WTC11 (cell line): ENCODE data around the gene PDE4A. TPM values are rescaled to one million over a fixed set of nuclear protein-coding genes. Genes with fewer than 3 reads are reported as not detected.

Source experiments
- ATAC-seq: fragments of 200-7000 bp; cut with Tn5 transposase; 2 replicates; pipeline ENCODE4 v1.10.0; 2021; ENCODE audit warnings: mild to moderate bottlenecking, moderate library complexity
- CTCF ChIA-PET: fragments of 300-600 bp; sonication (Branson Sonifier 250); formaldehyde crosslinking; loops from one replicate; lab custom pipeline; 2021; ENCODE audit warnings: antibody characterized with exemption; lab: Charles Lee
- POLR2A ChIA-PET: fragments of 350-600 bp; sonication (Branson Sonifier 250); formaldehyde crosslinking; loops from one replicate; lab custom pipeline; 2021; ENCODE audit warnings: antibody characterized with exemption; lab: Charles Lee
- DNase-seq: peaks from one replicate; pipeline ENCODE4 v3.0.0; 2021; ENCODE audit warnings: low spot score
- H3K27ac Mint-ChIP-seq: 2 replicates; pipeline ENCODE4 v1.8.0; 2021; ENCODE audit warnings: mixed read lengths
- H3K27me3 Mint-ChIP-seq: 2 replicates; pipeline ENCODE4 v1.8.0; 2021; ENCODE audit warnings: low read depth, mild to moderate bottlenecking, moderate library complexity, mixed read lengths
- H3K36me3 Mint-ChIP-seq: 2 replicates; pipeline ENCODE4 v1.8.0; 2021; ENCODE audit warnings: mixed read lengths
- H3K4me1 Mint-ChIP-seq: 2 replicates; pipeline ENCODE4 v1.8.0; 2022; ENCODE audit warnings: mixed read lengths
- H3K4me3 Mint-ChIP-seq: 2 replicates; pipeline ENCODE4 v1.8.0; 2021; ENCODE audit warnings: mild to moderate bottlenecking, moderate library complexity, mixed read lengths
- H3K9me3 Mint-ChIP-seq: 2 replicates; pipeline ENCODE4 v1.8.0; 2021; ENCODE audit warnings: mixed read lengths
- JAZF1 ChIP-seq: fragments of 250-450 bp; sonication (Bioruptor Pico); IDR thresholded peaks from 2 replicates; pipeline ENCODE4 v1.9.0; 2021; ENCODE audit warnings: moderate library complexity, mild to moderate bottlenecking, inconsistent platforms
- KAT7 ChIP-seq: sonication (generic); formaldehyde crosslinking; IDR thresholded peaks from 2 replicates; pipeline ENCODE4 v1.8.1; 2023; ENCODE audit warnings: missing genetic modification reagents, mild to moderate bottlenecking, borderline replicate concordance
- SP1 ChIP-seq: sonication (generic); formaldehyde crosslinking; conservative IDR thresholded peaks from 2 replicates; pipeline ENCODE4 v1.8.1; 2022; ENCODE audit warnings: missing genetic modification reagents
- ZNF263 ChIP-seq: sonication (generic); formaldehyde crosslinking; IDR thresholded peaks from 2 replicates; pipeline ENCODE4 v1.8.1; 2022; ENCODE audit warnings: low read depth, mild to moderate bottlenecking, moderate library complexity, missing genetic modification reagents
- ZNF671 ChIP-seq: fragments of 250-450 bp; sonication (Bioruptor Pico); IDR thresholded peaks from 2 replicates; pipeline ENCODE4 v1.8.0; 2021; ENCODE audit warnings: mild to moderate bottlenecking
- total RNA-seq: library from RNA; stranded (reverse); gene quantifications from 3 replicates; pipeline ENCODE4 v1.2.3, GENCODE V29; 2021
- TF ChIP-seq, protein P1 (sequence below): sonication (generic); formaldehyde crosslinking; IDR thresholded peaks from 2 replicates; pipeline ENCODE4 v1.8.0; 2023; ENCODE audit warnings: mild to moderate bottlenecking, missing genetic modification reagents
- TF ChIP-seq, protein P2 (sequence below): sonication (generic); formaldehyde crosslinking; IDR thresholded peaks from 2 replicates; pipeline ENCODE4 v1.8.1; 2023; ENCODE audit warnings: mild to moderate bottlenecking, missing genetic modification reagents
- TF ChIP-seq, protein P3 (sequence below): sonication (generic); formaldehyde crosslinking; IDR thresholded peaks from 2 replicates; pipeline ENCODE4 v1.8.0; 2023; ENCODE audit warnings: missing genetic modification reagents, mild to moderate bottlenecking, borderline replicate concordance
- TF ChIP-seq, protein P4 (sequence below): sonication (generic); formaldehyde crosslinking; IDR thresholded peaks from 2 replicates; pipeline ENCODE4 v1.8.0; 2022; ENCODE audit warnings: mild to moderate bottlenecking, missing genetic modification reagents
- TF ChIP-seq, protein P5 (sequence below): sonication (generic); formaldehyde crosslinking; IDR thresholded peaks from 2 replicates; pipeline ENCODE4 v1.8.0; 2022; ENCODE audit warnings: mild to moderate bottlenecking, missing genetic modification reagents

PDE4A gene
- total RNA-seq, 1 experiment from 2014 or later: 5.9 TPM

DNA sequence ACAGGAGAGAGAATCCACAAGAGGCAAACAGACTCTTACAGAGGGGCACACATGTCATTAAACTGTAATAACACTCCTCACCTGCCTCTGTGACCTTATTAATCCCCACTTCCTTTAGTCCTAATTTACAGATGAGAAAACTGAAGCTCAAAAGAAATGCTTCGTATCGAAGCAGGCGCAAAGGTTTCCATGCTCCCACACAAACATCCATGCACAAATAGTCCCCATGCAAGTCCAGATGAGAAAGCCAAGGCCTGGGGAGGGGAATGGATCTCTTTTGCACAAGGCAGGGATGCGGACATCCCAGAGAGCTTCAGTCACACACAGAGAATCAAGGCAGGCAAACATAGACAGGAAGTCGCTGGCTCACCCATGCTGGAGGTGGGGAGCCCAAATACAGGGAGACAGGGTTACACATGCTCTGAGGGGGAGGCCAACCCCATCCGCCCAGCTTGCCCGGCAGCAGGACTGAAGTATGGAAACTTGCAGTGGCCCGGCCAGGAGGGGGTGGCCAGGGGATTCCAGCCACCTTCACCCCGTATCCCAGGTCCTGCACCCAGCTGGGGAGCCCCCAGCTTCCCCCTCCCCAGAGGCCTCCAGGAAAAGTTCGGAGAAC lies 96.4 kb downstream of the PDE4A start (continued):
- TF ChIP-seq, protein P1, sequence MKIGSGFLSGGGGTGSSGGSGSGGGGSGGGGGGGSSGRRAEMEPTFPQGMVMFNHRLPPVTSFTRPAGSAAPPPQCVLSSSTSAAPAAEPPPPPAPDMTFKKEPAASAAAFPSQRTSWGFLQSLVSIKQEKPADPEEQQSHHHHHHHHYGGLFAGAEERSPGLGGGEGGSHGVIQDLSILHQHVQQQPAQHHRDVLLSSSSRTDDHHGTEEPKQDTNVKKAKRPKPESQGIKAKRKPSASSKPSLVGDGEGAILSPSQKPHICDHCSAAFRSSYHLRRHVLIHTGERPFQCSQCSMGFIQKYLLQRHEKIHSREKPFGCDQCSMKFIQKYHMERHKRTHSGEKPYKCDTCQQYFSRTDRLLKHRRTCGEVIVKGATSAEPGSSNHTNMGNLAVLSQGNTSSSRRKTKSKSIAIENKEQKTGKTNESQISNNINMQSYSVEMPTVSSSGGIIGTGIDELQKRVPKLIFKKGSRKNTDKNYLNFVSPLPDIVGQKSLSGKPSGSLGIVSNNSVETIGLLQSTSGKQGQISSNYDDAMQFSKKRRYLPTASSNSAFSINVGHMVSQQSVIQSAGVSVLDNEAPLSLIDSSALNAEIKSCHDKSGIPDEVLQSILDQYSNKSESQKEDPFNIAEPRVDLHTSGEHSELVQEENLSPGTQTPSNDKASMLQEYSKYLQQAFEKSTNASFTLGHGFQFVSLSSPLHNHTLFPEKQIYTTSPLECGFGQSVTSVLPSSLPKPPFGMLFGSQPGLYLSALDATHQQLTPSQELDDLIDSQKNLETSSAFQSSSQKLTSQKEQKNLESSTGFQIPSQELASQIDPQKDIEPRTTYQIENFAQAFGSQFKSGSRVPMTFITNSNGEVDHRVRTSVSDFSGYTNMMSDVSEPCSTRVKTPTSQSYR (CRISPR knock-in tag): no peak
- no peak for TF ChIP-seq ZNF671 (CRISPR knock-in tag)
- TF ChIP-seq, protein P2, sequence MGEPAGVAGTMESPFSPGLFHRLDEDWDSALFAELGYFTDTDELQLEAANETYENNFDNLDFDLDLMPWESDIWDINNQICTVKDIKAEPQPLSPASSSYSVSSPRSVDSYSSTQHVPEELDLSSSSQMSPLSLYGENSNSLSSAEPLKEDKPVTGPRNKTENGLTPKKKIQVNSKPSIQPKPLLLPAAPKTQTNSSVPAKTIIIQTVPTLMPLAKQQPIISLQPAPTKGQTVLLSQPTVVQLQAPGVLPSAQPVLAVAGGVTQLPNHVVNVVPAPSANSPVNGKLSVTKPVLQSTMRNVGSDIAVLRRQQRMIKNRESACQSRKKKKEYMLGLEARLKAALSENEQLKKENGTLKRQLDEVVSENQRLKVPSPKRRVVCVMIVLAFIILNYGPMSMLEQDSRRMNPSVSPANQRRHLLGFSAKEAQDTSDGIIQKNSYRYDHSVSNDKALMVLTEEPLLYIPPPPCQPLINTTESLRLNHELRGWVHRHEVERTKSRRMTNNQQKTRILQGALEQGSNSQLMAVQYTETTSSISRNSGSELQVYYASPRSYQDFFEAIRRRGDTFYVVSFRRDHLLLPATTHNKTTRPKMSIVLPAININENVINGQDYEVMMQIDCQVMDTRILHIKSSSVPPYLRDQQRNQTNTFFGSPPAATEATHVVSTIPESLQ: no peak
- TF ChIP-seq, protein P3, sequence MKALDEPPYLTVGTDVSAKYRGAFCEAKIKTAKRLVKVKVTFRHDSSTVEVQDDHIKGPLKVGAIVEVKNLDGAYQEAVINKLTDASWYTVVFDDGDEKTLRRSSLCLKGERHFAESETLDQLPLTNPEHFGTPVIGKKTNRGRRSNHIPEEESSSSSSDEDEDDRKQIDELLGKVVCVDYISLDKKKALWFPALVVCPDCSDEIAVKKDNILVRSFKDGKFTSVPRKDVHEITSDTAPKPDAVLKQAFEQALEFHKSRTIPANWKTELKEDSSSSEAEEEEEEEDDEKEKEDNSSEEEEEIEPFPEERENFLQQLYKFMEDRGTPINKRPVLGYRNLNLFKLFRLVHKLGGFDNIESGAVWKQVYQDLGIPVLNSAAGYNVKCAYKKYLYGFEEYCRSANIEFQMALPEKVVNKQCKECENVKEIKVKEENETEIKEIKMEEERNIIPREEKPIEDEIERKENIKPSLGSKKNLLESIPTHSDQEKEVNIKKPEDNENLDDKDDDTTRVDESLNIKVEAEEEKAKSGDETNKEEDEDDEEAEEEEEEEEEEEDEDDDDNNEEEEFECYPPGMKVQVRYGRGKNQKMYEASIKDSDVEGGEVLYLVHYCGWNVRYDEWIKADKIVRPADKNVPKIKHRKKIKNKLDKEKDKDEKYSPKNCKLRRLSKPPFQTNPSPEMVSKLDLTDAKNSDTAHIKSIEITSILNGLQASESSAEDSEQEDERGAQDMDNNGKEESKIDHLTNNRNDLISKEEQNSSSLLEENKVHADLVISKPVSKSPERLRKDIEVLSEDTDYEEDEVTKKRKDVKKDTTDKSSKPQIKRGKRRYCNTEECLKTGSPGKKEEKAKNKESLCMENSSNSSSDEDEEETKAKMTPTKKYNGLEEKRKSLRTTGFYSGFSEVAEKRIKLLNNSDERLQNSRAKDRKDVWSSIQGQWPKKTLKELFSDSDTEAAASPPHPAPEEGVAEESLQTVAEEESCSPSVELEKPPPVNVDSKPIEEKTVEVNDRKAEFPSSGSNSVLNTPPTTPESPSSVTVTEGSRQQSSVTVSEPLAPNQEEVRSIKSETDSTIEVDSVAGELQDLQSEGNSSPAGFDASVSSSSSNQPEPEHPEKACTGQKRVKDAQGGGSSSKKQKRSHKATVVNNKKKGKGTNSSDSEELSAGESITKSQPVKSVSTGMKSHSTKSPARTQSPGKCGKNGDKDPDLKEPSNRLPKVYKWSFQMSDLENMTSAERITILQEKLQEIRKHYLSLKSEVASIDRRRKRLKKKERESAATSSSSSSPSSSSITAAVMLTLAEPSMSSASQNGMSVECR: no peak
- TF ChIP-seq, all 79 proteins: peak for 0

DNA sequence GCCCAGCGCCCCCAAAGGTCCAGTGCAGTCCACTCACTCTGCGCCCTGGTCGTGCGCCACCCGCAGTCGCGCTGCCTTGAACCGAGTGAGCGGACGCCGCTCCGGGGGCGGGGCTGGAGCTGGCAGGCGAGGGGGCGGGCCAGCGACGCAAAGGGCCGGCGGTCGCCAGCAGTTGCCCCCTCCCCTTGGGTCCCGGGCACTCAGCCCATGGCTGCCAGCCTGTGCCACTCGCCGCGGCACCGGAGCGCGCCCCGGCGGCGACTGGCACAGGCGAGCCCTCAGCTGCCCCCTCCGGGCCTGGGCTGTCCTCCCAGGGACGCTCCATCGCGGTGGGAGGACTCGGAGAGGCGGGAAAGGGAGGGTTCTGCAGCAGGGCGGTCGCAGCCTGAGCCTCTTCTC lies 97.0 kb downstream of the PDE4A start, which contains the start of gene S1PR5:
S1PR5 (minus strand) TSS at position 87 of the 399 bp plus-strand sequence. CDS start 2,436 bp downstream, outside the sequence.
- DNase-seq: peak; percentile 54
- CTCF ChIA-PET: interaction anchor here (0.6 to 4.4 kb wide), 12 partner anchors 9 to 183 kb away, joined by 3 to 19 read pairs (median 5); partner anchors contain the start of genes ATG4D and QTRT1
- peaks cover 35% of the 10 kb centered on the region for H3K4me1 Mint-ChIP-seq
- POLR2A ChIA-PET: interaction anchor here (0.8 kb wide), 1 partner anchor 178 kb away, joined by 3 read pairs; no protein-coding TSS in a partner anchor
- H3K27ac Mint-ChIP-seq: no peak within 1 kb of the TSS
- no peaks in the 10 kb centered on the region for H3K9me3 Mint-ChIP-seq
- TF ChIP-seq, protein P4, sequence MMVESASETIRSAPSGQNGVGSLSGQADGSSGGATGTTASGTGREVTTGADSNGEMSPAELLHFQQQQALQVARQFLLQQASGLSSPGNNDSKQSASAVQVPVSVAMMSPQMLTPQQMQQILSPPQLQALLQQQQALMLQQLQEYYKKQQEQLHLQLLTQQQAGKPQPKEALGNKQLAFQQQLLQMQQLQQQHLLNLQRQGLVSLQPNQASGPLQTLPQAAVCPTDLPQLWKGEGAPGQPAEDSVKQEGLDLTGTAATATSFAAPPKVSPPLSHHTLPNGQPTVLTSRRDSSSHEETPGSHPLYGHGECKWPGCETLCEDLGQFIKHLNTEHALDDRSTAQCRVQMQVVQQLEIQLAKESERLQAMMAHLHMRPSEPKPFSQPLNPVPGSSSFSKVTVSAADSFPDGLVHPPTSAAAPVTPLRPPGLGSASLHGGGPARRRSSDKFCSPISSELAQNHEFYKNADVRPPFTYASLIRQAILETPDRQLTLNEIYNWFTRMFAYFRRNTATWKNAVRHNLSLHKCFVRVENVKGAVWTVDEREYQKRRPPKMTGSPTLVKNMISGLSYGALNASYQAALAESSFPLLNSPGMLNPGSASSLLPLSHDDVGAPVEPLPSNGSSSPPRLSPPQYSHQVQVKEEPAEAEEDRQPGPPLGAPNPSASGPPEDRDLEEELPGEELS (CRISPR knock-in tag): no peak; the same call in 1 of the 2 replicates
- TF ChIP-seq, protein P5, sequence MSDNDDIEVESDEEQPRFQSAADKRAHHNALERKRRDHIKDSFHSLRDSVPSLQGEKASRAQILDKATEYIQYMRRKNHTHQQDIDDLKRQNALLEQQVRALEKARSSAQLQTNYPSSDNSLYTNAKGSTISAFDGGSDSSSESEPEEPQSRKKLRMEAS (CRISPR knock-in tag): 0 out of 2 replicates have a peak, but pooled peaks have one; percentile 39
- 0 out of 2 replicates have a peak, but pooled peaks have one; percentile 38 for TF ChIP-seq KAT7
- peak; percentile 76 for TF ChIP-seq ZNF263
- TF ChIP-seq JAZF1 (CRISPR knock-in tag): no peak
- TF ChIP-seq SP1 (CRISPR knock-in tag): 0 out of 2 replicates have a peak, but pooled peaks have one; percentile 35
- H3K27me3 Mint-ChIP-seq: peaks cover 74% of the 10 kb centered on the region
- H3K4me3 Mint-ChIP-seq: peak within 1 kb of the TSS; percentile 80
- ATAC-seq: peak; percentile 47
- peaks cover 8% of the 10 kb centered on the region; the same call in 1 of the 2 replicates for H3K36me3 Mint-ChIP-seq
